NCI-H774 (cell line): Measurements from ENCODE around the gene POLE.
A peak's percentile ranks its signal among the peaks of the same experiment; 100 is the strongest.

Source experiments
- DNase-seq: peaks from one replicate; lab custom pipeline; 2025; lab: John Stamatoyannopoulos, UW

The POLE gene

DNA sequence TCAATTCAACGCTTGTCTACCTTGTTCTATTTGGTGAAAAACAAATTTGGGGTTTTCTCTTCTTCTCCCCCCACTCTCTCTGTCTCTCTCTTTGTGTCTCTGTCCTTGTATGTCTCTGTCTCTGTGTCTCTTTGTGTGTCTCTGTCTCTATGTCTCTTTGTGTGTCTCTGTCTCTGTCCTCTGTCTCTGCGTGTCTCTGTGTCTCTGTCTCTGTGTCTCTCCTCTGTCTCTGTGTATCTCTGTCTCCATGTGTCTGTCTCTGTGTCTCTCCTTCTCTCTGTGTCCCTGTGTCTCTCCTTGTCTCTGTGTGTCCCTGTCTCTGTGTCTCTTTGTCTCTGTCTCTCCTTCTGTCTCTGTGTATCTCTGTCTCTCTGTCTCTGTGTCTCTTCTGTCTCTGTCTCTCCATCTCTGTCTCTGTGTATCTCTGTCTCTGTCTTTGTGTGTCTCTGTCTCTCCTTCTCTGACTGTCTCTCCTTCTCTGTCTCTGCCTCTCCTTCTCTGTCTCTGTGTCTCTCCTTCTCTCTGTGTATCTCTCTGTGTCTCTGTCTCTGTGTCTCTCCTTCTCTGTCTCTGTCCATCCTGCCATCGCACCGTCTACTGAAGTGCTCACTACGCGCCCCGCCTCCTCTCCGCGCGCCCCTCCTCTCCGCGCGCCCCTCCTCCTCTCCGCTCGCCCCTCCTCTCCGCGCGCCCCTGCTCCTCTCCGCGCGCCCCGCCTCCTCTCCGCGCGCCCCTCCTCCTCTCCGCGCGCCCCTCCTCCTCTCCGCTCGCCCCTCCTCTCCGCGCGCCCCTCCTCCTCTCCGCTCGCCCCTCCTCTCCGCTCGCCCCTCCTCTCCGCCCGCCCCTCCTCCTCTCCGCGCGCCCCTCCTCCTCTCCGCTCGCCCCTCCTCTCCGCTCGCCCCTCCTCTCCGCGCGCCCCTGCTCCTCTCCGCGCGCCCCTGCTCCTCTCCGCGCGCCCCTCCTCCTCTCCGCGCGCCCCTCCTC, 89.5 kb downstream of the POLE start:
- DNase-seq, result peak; percentile 12

DNA sequence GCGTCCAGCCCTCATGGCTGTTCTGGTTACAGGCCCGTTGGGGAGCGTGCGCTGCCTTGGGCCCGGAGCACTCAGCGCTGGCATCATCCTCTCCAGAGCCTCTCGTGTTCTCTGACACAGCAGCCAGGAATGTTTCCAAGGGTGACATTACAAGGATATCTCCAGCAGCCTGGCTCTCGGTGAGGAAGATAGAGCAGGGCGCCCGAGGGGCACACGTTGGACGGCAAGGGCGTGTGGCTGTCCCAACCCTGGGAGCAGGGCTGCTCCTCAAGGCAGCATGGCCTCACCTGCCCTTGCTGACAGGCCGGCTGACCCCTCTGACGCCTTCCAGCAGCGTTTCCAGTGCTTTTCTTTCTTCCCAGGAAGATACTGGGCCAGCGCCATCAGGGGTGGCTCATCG, 91.1 kb downstream of the POLE start:
- no peak for DNase-seq

DNA sequence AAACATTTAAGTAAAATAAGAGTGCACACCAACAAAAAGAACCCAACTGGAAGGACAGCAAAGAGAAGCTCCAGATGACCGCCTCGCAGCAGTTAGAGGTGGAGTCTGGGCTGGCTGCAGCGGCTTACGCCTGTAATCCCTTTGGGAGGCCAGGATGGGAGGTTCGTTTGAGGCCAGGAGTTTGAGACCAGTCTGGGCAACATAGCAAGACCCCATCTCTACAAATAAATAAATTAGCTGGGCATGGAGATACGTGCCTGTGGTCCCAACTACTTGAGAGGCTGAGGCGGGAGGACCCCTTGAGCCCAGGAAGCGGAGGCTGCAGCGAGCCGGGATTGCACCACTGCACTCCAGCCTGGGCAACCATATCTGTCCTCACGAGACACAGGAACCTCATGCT, 92.0 kb downstream of the POLE start:
- DNase-seq, result no peak

DNA sequence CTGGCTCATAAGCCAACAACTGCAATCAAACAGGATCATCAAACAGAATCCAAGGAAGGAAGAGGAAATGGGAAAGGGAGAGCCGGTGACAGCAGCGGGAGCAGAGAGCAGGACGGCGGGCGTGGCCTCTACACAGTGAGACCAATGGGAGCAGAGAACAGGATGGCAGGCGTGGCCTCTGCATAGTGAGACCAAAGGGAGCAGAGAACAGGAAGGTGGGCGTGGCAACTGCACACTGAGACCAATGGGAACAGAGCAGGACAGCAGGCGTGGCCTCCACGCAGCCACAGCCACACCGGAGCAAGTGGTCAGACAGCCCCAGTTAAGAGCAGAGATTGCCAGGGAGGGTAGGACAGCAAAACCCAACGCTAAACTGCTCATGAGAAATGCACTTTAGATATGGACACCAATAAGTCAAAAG, 93.2 kb downstream of the POLE start:
- peak; percentile 99 for DNase-seq

DNA sequence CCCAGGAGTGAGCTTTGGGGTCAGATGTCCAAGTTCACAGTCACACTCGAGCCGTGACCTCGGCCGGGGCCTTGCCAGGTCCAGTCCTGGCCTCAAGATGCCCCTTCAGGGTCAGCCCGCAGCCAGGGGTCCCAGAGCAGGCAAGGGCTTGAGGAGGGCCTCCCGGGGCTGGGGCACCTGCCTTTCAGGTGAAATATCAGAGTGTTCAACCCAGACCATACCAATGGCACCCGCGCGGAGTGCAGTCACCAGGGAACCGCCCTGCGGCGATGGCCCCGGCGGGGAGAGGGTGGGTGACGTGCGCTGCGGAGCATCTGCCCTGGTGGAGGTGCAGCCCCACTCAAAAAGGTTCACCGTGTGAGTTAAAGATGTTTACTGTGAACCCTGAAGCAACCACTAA, 93.6 kb downstream of the POLE start:
- no peak for DNase-seq

DNA sequence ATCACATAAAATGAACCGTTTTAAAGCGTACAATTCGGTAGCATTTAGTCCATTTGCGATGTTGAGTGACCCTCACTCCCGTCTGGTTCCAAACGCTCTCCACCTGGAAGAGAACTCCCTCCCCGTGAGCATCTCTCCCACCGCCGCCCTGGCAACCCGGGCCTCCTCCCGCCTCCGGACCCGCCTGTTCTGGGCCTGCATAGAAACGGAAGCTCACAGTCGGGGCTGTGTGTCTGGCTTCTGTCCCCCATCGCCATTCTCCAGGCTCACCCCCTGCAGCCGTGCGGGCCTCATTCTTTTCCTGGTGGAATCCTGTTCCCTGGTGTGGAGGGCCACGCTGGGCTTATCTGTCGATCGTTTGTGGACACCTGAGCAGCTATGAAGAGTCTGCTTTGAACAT, 94.1 kb downstream of the POLE start:
- DNase-seq, result no peak

DNA sequence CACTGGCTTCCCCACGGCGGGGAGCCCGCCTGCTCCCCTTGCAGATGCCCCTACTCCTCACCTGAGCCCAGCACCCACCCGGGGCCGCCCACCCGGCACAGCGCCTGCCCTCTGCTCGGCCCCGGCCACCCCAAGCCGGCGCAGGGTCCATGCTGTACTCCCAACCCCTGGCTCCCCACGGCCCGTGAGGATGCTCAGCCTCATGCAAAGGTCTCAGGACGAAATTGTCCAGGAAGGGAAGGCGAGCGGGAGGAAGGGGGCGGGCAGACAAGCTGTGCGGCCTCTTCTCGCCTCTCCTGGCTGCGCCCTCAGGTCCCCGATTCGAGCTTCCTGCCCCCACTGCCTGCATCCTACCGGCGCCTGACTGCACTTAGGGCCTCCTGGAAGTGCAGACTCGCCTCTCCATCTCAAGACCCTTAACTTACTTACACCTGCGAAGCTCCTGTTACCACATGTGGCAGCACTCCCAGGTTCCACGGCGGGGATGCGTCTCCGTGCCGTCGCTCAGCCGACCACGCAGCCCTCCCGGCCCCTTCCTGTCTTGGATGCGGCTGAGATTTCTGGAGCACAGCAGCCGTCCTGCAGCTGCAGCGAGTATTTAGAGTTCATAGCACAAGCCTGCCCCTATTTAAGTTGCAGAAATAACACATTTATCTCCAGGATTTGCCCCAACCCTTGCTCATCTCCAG, 94.7 kb downstream of the POLE start:
- no peak for DNase-seq

DNA sequence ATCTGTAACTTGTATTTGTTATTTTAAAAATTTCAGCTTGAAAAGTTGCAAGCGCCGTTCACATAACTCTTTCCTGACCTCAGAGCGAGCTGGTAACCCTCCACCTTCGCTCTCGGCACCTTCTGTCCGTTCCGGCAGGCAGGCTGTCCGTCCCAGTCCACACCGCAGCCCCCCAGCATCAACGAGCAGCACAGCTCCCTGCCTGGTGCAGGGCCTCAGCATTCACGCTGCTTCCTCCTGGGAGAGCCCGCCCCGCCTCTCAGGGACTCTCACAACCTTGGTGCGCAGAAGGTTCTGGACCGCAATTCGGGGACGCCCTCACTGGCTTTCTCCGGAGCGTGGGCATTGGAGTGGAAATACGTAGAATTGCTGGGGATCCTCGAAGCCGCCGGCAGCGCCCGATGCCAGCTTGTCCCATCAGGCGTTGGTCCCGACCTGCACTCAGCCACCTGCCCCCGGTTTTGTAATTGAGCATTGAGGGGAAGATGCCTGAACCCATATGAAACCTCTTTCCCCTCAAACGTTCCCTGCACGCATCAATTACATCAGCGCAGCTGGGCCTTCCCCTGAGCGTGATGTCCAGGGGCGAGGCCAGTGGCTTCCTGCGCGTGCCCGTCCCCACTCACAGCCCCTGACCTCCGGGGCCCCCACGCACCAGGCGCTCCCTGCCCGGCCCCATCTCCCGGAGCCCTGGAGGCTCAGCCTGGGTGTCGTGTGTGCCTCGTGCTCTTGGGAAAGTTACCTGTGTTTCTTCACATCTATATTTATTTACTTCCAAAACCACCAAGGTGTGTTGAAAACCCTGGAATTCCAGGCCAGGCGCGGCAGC, 95.8 kb downstream of the POLE start:
- no peak for DNase-seq

DNA sequence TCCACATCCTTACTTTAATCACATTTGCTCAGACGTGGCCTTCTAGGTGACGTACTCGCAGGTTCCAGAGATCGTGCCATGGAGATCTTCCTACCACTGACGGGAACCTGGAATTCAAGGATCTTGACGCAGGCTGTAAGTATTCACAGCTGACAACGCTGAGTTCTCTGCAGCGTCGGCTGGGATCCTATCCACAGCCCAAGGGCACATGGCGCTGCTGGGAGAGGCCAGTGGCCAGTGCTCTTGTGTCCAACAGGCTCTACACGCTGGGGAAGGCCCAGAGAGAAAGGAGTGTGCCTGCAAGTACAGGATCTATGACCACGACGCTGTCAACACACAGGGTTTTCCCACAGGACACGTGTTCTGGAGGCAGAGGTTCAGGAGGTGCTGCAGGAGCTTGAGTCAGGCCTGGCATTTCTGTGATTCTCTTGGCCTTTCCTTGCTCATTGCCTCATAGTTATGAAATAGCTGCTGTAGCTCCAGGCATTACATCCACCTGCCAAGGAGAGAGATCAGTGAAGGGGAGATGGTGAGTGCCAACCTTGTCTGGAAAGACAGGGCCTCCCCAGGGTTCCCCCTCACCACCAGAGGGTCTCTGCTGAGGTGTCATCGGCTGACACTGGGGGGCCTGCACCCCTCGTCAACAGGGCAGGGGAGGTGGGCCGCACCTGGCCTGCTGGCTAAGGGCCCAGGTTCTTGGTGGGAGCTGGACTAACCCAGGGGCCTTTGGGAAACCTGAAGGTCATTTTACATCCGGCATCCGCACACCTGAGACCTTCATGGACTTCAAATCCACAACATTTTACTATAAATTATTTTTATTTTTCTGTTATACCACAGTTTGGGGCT, 98.1 kb downstream of the POLE start:
- no peak for DNase-seq

DNA sequence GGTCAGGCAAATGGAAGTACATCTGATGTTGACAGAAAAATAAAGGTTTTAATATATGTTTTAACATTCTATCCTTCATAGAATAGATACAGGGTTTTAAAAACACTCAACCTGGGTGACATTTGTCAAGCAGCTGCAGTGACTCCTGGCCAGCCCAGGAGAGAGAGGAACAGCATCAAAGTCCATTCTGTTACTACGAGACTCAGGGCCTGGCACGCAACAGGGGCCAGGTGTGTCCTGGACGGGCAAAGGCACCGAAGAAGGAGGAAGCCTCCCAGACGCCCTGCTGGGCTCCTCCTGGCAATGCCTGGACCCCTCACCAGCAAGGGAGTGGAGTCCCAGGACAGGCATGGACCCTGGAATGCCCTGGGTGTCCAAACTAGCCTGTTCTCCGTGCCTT, 98.8 kb downstream of the POLE start:
- DNase-seq, result no peak

DNA sequence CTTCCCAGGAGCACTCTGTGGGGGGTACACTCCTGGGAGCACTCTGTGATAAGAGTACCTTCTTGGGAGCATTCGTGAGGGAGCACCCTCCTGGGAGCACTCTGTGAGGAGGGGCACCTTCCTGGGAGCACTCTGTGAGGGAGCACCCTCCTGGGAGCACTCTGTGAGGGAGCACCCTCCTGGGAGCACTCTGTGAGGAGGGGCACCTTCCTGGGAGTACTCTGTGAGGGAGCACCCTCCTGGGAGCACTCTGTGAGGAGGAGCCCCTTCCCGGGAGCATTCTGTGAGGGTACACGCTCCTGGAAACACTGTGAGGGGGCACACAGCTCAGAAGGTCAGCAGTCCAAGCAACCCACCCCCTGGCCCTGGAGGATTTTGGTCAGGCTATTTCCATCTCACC, 99.4 kb downstream of the POLE start:
- DNase-seq, result no peak

DNA sequence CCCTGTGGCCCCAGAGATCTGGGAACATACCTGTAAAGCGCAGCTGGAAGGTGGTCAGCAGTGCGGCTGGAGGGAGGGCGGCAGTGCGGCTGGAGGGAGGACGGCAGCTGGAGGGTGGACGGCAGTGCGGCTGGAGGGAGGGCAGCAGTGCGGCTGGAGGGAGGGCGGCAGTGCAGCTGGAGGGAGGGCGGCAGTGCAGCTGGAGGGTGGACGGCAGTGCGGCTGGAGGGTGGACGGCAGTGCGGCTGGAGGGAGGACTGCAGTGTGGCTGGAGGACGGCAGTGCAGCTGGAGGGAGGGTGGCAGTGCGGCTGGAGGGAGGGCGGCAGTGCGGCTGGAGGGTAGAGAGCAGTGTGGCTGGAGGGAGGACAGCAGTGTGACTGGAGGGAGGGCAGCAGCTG, 100.2 kb downstream of the POLE start:
- no peak for DNase-seq

DNA sequence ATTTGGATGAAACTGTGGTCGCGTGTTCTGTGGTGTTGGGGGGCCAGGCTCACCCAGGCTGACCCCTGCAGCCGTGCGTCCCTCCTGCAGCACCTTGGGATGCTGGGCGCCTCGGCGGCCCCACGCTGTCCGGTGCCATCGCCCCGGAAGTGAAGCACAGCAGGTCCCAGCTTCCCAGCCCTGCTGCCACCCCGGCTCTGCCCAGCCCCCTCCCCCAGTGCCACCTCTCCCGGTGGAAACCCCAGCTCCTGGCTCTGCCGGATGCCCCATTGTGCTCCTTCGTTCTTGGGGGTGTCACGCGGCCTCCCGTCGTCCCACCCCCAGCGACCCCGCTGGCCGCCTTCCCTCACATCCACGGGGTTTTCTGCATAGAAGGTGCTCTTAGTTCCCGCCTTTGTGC, 102.0 kb downstream of the POLE start:
- no peak for DNase-seq

DNA sequence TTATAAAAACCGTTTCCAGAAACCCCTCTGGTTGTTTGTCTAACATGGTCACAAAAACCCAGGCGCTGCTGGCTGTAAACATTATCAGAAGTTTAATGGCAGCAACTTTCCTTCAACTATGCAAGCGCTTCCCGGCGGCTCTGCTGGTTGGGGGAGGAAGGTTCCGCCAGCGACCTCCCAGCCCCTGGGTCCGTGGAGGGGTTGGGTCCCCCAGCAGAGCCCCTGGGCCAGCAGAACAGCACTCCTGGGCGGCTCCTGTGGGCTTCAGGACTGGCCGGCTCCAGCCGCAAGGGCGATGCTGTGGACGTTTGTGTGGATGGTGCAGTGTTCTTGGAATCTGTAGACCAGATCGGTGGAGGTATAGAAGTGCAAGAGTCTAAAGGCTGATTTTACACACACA, 102.7 kb downstream of the POLE start:
- no peak for DNase-seq

DNA sequence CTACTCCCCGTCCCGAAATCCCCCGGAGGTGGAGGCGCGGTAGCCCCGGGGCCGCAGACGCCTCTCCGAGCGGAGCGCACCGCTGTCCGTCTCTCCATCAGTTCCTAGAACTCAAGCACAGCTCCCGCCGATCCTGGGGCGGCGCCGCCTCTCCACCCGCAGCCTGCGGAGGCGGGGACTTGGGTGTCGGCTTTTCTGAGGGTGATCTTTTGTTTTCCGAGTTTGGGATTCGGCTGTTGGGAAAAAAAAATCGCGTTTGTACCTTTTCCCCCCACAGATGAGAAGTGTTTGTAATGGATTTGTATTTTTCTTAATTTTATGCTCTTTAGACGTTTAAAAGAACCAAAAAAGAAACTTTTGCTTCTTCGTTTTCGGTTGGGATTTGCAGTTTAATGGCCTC, 103.4 kb downstream of the POLE start:
- DNase-seq, result no peak

DNA sequence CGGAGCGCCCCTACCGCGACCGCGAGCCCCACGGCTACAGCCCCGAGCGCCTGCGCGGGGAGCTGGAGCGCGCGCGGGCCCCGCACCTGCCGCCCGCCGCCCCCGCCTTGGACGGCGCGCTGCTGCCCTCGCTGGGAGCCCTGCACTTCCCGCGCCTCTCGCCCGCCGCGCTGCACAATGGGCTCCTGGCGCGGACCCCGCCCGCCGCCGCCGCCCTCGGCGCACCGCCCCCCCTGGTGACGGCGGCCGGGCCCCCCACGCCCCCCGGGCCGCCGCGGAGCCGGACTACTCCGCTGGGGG, 103.8 kb downstream of the POLE start:
- no peak for DNase-seq

DNA sequence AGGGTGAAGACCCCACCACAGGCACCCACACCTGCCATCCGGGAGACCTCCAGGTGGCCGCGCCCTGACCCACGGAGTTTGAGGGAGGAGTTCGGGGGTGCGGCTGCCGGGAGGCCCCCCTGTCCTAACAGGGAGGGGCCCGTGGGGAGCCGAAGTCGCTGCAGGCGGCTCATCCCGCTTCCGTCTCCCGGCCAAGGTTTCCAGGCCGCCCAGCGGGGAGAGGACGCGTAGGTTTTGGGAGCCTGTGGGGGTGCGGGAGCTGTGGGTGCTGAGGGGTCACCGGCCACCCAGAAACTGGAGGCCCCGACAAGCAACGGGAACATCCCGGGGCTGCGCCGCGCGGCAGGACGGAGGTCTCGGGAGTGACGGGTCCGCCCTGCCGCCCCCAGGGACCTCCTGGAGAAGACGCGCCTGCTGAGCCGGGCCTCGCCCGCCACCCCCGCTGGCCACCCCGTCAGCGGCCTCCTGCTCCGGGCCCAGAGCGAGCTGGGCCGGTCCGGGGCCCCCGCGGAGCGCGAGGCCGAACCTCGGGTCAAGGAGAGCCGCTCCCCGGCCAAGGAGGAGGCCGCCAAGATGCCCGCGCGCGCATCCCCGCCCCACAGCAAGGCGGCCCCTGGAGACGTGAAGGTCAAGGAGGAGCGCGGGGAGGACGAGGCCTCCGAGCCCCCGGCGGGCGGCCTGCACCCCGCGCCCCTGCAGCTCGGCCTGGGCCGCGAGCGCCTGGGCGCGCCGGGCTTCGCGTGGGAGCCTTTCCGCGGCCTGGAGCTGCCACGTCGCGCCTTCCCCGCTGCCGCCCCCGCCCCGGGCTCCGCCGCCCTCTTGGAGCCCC, 104.3 kb downstream of the POLE start:
- DNase-seq, result no peak

DNA sequence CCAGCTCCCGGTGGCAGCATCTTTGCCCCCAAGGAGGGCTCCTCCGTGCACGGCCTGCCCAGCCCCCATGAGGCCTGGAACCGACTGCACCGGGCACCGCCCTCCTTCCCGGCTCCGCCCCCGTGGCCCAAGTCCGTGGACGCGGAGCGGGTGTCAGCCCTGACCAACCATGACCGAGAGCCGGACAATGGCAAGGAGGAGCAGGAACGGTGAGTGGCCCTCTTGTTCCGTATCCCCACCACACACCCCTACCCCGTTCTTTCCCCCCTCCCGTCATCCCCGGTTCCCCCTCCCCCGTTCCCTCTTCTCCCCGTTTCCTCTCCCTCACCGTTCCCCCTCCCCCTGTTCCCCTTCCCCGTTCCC, 105.1 kb downstream of the POLE start:
- no peak for DNase-seq

DNA sequence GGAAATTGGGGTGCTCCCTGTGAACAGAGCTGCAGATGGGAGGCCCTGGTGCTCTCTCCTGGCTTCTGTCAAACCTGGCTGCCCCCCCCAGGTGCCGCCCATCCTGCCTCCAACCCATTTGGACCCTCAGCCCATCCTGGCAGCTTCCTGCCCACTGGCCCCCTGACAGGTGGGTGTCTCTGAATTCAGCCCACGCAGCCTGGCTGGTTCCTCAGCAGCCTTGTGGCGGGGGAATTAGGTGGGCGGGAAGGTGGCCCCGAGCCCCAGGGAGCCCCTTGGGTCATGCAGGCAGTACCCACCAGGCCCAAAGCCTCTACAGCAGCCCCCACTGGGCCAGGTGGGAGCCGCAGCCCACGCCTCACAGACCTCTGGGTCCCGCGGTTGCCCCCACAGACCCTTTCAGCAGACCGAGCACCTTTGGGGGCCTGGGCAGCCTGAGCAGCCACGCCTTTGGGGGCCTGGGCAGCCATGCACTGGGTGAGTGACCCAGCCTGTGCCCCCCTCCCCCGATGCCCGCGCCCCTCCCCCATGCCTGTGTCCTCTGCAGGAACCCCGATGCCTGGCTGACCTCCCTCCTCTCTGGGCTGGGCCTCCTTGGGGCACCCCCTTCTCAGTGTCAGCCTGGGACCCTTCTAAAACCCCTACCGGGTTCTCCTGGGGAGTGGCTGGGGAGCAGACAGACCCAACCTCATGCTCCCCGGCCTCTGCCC, 105.6 kb downstream of the POLE start:
- no peak for DNase-seq

DNA sequence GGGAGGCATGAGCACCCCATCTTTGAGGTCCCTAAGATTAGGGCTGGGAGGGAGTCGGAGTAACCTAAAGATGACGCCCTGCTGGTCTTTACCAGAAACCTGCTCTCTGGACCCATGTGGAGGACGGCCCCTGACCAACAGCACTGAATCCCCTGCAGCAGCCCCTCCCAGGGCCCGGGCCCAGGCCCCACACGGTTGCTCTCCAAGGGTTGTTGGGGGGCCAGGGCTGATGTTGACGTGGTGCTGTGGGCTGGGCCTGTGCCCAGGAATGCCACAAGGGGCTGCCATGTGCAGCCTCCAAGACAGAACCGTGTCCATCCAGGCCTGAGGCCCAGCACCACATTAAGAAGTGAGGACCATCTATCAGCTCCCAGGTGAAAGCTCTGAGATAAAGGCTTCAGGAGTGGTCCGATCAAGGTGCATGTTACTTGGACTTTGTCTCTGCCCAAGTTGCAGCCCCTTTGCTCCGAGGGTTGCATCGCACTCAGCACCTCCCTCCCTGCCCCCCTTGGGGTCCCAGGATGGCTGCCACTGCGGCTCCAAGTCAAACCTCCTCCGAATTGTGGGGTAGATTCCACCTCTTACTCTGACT, 106.3 kb downstream of the POLE start:
- DNase-seq, result no peak
